SU-DHL-6 (cell line): ENCODE data around the gene HIVEP1.

Source experiments
- EZH2phosphoT487 ChIP-seq: fragments of 200-600 bp; sonication (generic), shearing (Covaris generic); conservative IDR thresholded peaks from 2 replicates; pipeline ENCODE4 v1.6.1; 2018; ENCODE audit warnings: mild to moderate bottlenecking, antibody characterized with exemption, low read length, moderate library complexity, mixed read lengths
- TF ChIP-seq, protein P1 (sequence below): fragments of 200-600 bp; sonication (generic); IDR thresholded peaks from one replicate; pipeline ENCODE4 v1.5.1; 2017; ENCODE audit warnings: antibody characterized with exemption, mild to moderate bottlenecking, low read length, moderate library complexity; ENCODE audit not compliant: insufficient read depth, poor library complexity, severe bottlenecking

DNA sequence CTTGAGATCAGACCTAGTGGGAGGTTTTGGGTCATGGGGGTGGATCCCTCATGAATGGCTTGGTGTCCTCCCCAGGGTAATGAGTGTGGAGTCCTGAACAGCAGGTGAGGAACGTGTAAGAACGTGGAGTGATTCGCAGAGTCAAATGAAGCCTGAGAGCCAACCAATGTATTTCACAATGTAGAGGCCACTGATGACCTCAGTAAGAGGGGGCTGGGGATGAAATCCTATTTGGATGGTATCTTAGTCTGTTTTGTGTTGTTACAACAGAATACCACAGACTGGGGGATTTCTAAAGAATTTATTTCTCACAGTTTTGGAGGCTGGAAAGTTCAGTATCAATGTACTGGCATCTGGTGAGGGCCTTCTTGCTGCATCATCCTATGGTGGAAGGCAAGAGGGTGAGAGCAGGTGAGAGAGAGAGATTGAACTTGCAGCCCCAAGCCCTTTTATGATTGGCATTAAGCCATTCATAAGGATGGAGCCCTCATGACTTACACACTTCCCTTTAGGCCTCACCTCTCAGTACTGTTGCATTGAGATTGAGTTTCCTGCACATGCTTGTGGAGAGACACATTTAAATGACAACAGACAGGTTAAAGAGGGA, 47.3 kb upstream of the HIVEP1 start:
- TF ChIP-seq, protein P1, sequence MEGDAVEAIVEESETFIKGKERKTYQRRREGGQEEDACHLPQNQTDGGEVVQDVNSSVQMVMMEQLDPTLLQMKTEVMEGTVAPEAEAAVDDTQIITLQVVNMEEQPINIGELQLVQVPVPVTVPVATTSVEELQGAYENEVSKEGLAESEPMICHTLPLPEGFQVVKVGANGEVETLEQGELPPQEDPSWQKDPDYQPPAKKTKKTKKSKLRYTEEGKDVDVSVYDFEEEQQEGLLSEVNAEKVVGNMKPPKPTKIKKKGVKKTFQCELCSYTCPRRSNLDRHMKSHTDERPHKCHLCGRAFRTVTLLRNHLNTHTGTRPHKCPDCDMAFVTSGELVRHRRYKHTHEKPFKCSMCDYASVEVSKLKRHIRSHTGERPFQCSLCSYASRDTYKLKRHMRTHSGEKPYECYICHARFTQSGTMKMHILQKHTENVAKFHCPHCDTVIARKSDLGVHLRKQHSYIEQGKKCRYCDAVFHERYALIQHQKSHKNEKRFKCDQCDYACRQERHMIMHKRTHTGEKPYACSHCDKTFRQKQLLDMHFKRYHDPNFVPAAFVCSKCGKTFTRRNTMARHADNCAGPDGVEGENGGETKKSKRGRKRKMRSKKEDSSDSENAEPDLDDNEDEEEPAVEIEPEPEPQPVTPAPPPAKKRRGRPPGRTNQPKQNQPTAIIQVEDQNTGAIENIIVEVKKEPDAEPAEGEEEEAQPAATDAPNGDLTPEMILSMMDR = no peak
- TF ChIP-seq EZH2phosphoT487 = no peak
